Measurements from ENCODE around the gene LAMB3.
A peak's percentile ranks its signal among the peaks of the same experiment; 100 is the strongest.

- no peak for TF ChIP-seq CTCF (IDR thresholded peaks at IDR 0.05)
- TF ChIP-seq POLR2A (IDR thresholded peaks at IDR 0.05), result peak in 1 of 2 donors; percentile 35
Measured at GRCh38 chr1:209583408-209583807, 68.8 kb downstream of the LAMB3 start, which contains the start of gene CAMK1G.

Data from adrenal gland (tissue), 5 donors.